Endothelial cell (in vitro differentiated cells): ENCODE data around the gene VEZF1. TPM values are rescaled to one million over a fixed set of nuclear protein-coding genes. Genes with fewer than 3 reads are reported as not detected.

Experiments used
- DNase-seq: peaks from one replicate; pipeline ENCODE4 v3.0.0; 2021; ENCODE audit warnings: low spot score
- H3K27ac Mint-ChIP-seq: one replicate; pipeline ENCODE4 v1.8.0; 2021; ENCODE audit warnings: mixed read lengths, inconsistent platforms; ENCODE audit not compliant: unreplicated experiment
- H3K27me3 Mint-ChIP-seq: one replicate; pipeline ENCODE4 v1.8.0; 2021; ENCODE audit warnings: mild to moderate bottlenecking, moderate library complexity, mixed read lengths, inconsistent platforms; ENCODE audit not compliant: unreplicated experiment
- H3K36me3 Mint-ChIP-seq: one replicate; pipeline ENCODE4 v1.8.0; 2021; ENCODE audit warnings: mild to moderate bottlenecking, low read depth, mixed read lengths, inconsistent platforms; ENCODE audit not compliant: unreplicated experiment
- H3K4me1 Mint-ChIP-seq: one replicate; pipeline ENCODE4 v1.8.0; 2021; ENCODE audit warnings: mild to moderate bottlenecking, mixed read lengths, inconsistent platforms; ENCODE audit not compliant: unreplicated experiment
- H3K4me3 Mint-ChIP-seq: one replicate; pipeline ENCODE4 v1.8.0; 2021; ENCODE audit warnings: mild to moderate bottlenecking, mixed read lengths, inconsistent platforms; ENCODE audit not compliant: unreplicated experiment
- H3K9me3 Mint-ChIP-seq: one replicate; pipeline ENCODE4 v1.8.0; 2021; ENCODE audit warnings: mixed read lengths, inconsistent platforms; ENCODE audit not compliant: unreplicated experiment
- total RNA-seq: library from RNA; stranded (reverse); fragmentation: NEBNext Ultra II Directional; extraction: Animal tissue kit (Norgen Biotek cat#: 25700); gene quantifications from one replicate; pipeline ENCODE4 v1.2.1, GENCODE V29; 2021; ENCODE audit not compliant: unreplicated experiment
- TF ChIP-seq, protein P1 (sequence below): fragments of 200-600 bp; sonication (generic); IDR thresholded peaks from one replicate; pipeline ENCODE4 v1.5.0; 2021; ENCODE audit warnings: antibody characterized with exemption; ENCODE audit not compliant: unreplicated experiment

The VEZF1 gene
- total RNA-seq, 1 donor from 2014 or later, result 43.7 TPM

DNA sequence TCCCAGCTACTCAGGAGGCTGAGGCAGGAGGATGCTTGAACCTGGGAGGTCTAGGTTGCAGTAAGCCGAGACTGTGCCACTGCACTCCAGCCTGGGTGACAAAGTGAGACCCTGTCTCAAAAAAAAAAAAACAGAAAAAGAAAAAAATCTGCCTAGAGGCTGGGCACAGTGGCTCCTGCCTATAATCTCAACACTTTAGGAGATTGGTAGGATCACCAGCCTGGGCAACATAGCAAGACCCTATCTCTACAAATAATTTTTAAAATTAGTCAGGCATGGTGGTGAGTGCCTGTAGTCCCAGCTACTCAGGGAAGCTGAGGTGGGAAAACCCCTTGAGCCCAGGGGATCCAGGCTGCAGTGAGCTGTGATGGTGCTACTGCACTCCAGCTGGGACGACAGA, 50.6 kb downstream of the VEZF1 start:
- Mint-ChIP-seq H3K4me1 (peaks cover 4% of the 10 kb centered on the region), H3K27ac (no peak overlapping the region), H3K4me3 (no peak overlapping the region), H3K27me3 (peaks cover 6% of the 10 kb centered on the region), H3K9me3 (no peaks in the 10 kb centered on the region), H3K36me3 (peaks cover 4% of the 10 kb centered on the region)
- DNase-seq, result no peak
- TF ChIP-seq, protein P1, sequence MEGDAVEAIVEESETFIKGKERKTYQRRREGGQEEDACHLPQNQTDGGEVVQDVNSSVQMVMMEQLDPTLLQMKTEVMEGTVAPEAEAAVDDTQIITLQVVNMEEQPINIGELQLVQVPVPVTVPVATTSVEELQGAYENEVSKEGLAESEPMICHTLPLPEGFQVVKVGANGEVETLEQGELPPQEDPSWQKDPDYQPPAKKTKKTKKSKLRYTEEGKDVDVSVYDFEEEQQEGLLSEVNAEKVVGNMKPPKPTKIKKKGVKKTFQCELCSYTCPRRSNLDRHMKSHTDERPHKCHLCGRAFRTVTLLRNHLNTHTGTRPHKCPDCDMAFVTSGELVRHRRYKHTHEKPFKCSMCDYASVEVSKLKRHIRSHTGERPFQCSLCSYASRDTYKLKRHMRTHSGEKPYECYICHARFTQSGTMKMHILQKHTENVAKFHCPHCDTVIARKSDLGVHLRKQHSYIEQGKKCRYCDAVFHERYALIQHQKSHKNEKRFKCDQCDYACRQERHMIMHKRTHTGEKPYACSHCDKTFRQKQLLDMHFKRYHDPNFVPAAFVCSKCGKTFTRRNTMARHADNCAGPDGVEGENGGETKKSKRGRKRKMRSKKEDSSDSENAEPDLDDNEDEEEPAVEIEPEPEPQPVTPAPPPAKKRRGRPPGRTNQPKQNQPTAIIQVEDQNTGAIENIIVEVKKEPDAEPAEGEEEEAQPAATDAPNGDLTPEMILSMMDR, result no peak

GRCh38 chr17:57935833-57936807, 51.9 kb downstream of the VEZF1 start:
- peaks cover 7% of the 10 kb centered on the region for H3K27me3 Mint-ChIP-seq
- H3K36me3 Mint-ChIP-seq, result peaks cover 4% of the 10 kb centered on the region
- TF ChIP-seq, protein P1, result no peak
- H3K4me3 Mint-ChIP-seq, result no peak overlapping the region
- DNase-seq, result peak; percentile 19
- H3K4me1 Mint-ChIP-seq, result peaks cover 12% of the 10 kb centered on the region
- H3K27ac Mint-ChIP-seq, result peak overlapping the region; percentile 91
- no peaks in the 10 kb centered on the region for H3K9me3 Mint-ChIP-seq

- TF ChIP-seq, protein P1, result no peak
- H3K27me3 Mint-ChIP-seq, result peaks cover 5% of the 10 kb centered on the region
- H3K4me1 Mint-ChIP-seq, result peaks cover 37% of the 10 kb centered on the region
- no peak for DNase-seq
- peak overlapping the region; percentile 47 for H3K4me3 Mint-ChIP-seq
- no peak overlapping the region for H3K27ac Mint-ChIP-seq
- H3K36me3 Mint-ChIP-seq, result no peaks in the 10 kb centered on the region
- H3K9me3 Mint-ChIP-seq, result no peaks in the 10 kb centered on the region
Observed at GRCh38 chr17:57931488-57932137, 56.4 kb downstream of the VEZF1 start.

GRCh38 chr17:57930239-57930638, 57.8 kb downstream of the VEZF1 start:
- TF ChIP-seq, protein P1, result no peak
- Mint-ChIP-seq H3K9me3 (no peaks in the 10 kb centered on the region), H3K27me3 (peaks cover 5% of the 10 kb centered on the region), H3K4me3 (no peak overlapping the region), H3K27ac (no peak overlapping the region), H3K4me1 (peaks cover 36% of the 10 kb centered on the region), H3K36me3 (no peaks in the 10 kb centered on the region)
- no peak for DNase-seq
